ENCODE measurements around the gene CACNG1. TPM values are rescaled to one million over a fixed set of nuclear protein-coding genes. Genes with fewer than 3 reads are reported as not detected.

The CACNG1 gene
- total RNA-seq, 4 donors from 2014 or later: not detected

DNA sequence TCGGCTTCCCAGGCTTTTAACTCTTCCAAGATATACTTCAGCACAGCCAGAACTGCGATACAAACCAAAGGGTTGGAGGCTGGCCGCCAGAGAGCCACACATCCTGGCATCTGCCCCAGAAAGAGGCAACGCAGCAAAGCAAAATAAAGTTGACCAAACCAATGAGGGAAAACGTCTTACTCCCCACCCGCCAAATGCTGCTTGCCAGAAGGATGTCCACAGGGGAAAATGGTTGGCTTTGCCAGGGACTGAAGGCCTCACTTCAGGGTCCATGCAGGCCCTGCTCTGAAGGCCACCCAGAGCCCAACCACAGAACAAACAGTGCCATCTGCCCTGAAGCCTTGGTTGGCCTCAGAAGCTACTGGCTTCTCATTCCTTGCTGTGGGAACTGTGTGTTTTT, 15.0 kb downstream of the CACNG1 start:
- DNase-seq (ENCODE audit: low spot score): no peak
- ATAC-seq (ENCODE audit: low FRiP score): no peak
- TF ChIP-seq, protein P1, sequence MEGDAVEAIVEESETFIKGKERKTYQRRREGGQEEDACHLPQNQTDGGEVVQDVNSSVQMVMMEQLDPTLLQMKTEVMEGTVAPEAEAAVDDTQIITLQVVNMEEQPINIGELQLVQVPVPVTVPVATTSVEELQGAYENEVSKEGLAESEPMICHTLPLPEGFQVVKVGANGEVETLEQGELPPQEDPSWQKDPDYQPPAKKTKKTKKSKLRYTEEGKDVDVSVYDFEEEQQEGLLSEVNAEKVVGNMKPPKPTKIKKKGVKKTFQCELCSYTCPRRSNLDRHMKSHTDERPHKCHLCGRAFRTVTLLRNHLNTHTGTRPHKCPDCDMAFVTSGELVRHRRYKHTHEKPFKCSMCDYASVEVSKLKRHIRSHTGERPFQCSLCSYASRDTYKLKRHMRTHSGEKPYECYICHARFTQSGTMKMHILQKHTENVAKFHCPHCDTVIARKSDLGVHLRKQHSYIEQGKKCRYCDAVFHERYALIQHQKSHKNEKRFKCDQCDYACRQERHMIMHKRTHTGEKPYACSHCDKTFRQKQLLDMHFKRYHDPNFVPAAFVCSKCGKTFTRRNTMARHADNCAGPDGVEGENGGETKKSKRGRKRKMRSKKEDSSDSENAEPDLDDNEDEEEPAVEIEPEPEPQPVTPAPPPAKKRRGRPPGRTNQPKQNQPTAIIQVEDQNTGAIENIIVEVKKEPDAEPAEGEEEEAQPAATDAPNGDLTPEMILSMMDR (IDR thresholded peaks at IDR 0.05): no peak

DNA sequence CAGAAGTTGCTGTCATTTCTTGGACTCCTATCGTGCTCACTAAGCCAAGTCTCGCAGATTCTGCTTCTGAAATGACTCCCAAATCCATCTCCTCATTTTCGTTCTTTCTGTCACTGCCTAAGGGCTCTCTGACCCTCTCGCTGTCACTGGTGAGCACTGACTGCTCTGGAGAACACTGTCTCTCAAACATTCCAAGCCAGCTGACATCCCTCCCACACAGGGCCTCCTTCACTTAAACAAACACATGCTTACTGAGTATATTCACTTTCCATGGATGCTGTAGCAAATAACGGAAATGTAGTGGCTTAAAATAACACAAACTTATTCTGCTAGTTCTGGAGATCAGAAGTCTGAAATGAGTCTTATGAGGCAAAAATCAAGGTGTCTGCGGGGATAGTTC, 18.8 kb downstream of the CACNG1 start:
- no peak for DNase-seq (ENCODE audit: low spot score)
- TF ChIP-seq, protein P1 (IDR thresholded peaks at IDR 0.05): no peak

DNA sequence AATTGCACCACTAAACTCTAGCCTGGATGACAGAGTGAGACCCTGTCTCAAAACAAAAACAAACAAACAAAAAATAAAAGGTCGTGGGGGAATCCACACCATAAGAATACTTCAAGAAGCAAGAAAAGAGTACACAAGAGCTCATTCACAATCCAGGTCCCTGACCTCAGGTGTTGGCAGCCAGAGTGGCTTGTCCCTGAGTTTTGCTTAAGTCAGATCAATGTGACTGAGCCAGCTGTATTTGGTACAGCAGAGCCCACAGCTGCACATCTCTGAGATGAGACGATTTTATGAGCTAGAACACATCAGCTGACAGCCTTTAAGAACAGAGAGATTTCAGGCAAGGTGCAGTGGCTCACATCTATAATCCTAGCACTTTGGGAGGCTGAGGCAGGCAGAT, 22.4 kb downstream of the CACNG1 start:
- TF ChIP-seq, protein P1 (IDR thresholded peaks at IDR 0.05): no peak
- ATAC-seq (ENCODE audit: low FRiP score) (no peak), DNase-seq (ENCODE audit: low spot score) (no peak)

More for the DNA sequence above, 18.8 kb downstream of the CACNG1 start:
- ATAC-seq (ENCODE audit: low FRiP score): no peak

DNA sequence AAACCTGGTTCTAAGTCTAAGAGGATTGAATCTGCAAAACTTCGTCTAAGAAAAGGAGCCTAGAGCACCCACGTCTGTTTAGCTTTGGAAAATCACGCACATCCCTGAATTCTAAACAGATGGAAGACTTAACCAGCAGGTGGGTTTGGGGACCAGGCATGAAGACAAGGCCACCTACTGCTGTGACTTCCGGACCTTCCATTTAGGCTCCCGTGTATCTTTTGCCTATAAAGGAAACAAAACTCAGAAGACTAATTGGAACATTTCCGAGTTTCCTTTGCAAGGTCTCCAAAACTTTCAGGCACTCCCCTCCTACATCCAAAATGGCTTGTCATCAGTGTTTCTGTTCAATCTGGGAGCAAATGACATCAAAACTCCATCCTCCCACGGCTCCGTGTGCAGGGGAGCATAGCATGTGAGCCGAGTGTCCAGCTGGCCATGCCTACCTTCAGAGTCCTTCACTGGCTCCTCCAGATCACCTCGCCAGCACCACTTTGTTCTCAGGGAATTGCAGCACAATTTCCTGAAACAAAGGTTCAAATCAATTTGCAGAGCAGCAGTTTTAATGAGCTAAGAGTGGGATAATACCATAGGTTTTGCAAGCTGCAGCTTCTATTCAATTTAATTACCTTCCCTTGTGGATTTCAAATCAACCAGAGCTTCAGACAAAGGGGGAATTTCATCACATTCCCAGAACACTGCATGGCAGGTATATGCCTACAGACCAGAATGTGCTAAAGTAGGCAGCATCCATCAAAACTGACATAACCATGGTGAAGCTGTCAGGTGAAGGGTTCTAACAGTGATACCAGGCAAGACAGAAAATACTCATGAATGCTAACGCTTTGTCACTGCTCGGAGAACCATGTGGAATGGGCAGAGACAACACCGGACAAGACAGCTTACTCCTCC, 23.5 kb downstream of the CACNG1 start:
- DNase-seq (ENCODE audit: low spot score) (no peak), ATAC-seq (ENCODE audit: low FRiP score) (no peak)
- TF ChIP-seq, protein P1 (IDR thresholded peaks at IDR 0.05): no peak

DNA sequence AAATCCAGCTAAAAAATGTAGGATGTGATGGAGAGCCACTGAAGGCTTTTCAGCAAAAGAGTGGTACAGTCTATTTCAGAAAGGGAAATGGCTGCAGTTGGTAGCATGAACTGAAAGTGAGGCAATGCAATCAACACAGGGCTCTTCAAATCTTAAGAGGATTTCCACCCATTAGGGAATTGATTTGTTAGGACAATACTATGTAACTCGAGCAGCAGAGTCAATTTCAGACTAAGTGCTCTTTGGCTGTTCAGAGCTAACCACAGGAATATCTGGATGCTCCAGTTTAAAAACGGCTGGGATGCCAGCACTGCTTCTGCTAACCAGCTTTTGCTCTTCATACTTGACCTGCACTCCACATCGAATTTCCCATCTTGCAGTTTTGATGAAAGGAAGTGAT, 24.6 kb downstream of the CACNG1 start:
- no peak for ATAC-seq (ENCODE audit: low FRiP score)
- TF ChIP-seq, protein P1 (IDR thresholded peaks at IDR 0.05): no peak
- DNase-seq (ENCODE audit: low spot score): no peak

DNA sequence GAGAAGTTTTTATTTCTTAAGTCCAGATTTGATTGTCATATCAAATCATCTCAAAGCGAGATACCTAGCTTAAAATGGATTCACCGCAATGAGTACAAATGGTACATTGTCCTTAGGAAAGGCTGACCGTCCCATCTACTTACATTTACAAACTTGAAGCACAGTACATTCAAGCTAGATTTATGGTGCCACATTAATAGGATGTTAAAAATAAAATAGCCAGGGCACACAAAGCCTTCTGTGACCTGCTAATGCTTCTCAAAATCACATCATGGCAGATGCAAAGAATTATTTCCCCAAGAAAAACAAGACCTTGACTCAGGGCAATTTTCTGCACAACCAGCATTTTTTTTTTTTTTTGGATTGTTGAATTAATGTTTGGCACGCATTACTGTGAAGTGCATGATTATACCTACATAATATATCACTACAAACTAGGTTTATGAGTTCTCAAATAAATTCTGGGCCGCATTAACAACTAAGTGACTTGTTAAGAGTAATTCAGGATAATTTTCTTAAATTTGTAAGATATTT, 25.3 kb downstream of the CACNG1 start:
- no peak for ATAC-seq (ENCODE audit: low FRiP score)
- DNase-seq (ENCODE audit: low spot score): no peak
- TF ChIP-seq, protein P1 (IDR thresholded peaks at IDR 0.05): no peak

DNA sequence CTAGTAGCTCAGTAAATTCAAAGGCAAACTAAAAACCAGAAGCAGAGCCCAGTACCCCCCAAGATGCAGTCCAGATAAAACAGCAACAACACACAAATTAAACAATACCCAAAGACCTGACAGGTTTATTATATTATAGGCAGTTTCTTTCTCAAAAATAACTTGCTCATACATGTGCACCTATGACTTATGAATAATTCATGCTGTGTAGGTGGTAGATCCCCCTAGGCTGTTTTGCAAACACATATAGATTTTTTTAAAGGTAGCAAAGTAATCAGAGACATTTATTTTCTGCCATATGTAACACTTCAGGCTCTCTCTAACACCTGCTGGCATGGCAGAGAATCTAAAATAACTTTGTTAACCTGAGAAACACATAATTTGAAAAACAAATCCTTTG, 27.2 kb downstream of the CACNG1 start:
- no peak for DNase-seq (ENCODE audit: low spot score)
- ATAC-seq (ENCODE audit: low FRiP score): no peak
- TF ChIP-seq, protein P1 (IDR thresholded peaks at IDR 0.05): no peak

Data from omental fat pad (tissue), 4 donors.